H9 (cell line): Measurements from ENCODE around the gene RCOR2. TPM values are rescaled to one million over a fixed set of nuclear protein-coding genes. Genes with fewer than 3 reads are reported as not detected.
A peak's percentile ranks its signal among the peaks of the same experiment; 100 is the strongest.

Experiments used
- DNase-seq: peaks from one replicate; pipeline ENCODE4 v3.0.0-alpha.2; 2017
- H2AFZ ChIP-seq: one replicate; pipeline ENCODE4 v1.6.1; 2013; ENCODE audit warnings: mild to moderate bottlenecking, low read length, control low read depth, moderate library complexity
- H2AK5ac ChIP-seq: 2 replicates; pipeline ENCODE4 v1.6.1; 2013; ENCODE audit warnings: low read length, control low read depth, mixed read lengths; ENCODE audit not compliant: insufficient read length
- H2BK120ac ChIP-seq: one replicate; pipeline ENCODE4 v1.6.1; 2013; ENCODE audit warnings: low read depth, mild to moderate bottlenecking, low read length, control low read depth, inconsistent platforms; ENCODE audit not compliant: poor library complexity, severe bottlenecking
- H2BK12ac ChIP-seq: 2 replicates; pipeline ENCODE4 v1.6.1; 2013; ENCODE audit warnings: low read length, control low read depth, mixed read lengths, low read depth; ENCODE audit not compliant: insufficient read length
- H2BK15ac ChIP-seq: 2 replicates; pipeline ENCODE4 v1.6.1; 2013; ENCODE audit warnings: low read depth, low read length, control low read depth
- H2BK20ac ChIP-seq: one replicate; pipeline ENCODE4 v1.6.1; 2013; ENCODE audit warnings: low read depth, mild to moderate bottlenecking, low read length, control low read depth, inconsistent platforms; ENCODE audit not compliant: poor library complexity, severe bottlenecking
- H2BK5ac ChIP-seq: 2 replicates; pipeline ENCODE4 v1.6.1; 2013; ENCODE audit warnings: low read length, control low read depth, mixed read lengths; ENCODE audit not compliant: insufficient read length
- H3K14ac ChIP-seq: 2 replicates; pipeline ENCODE4 v1.6.1; 2013; ENCODE audit warnings: low read length, control low read depth; ENCODE audit not compliant: insufficient read depth
- H3K18ac ChIP-seq: 2 replicates; pipeline ENCODE4 v1.6.1; 2013; ENCODE audit warnings: low read depth, mild to moderate bottlenecking, mixed read lengths, low read length, control low read depth; ENCODE audit not compliant: insufficient read length
- H3K23ac ChIP-seq: 2 replicates; pipeline ENCODE4 v1.6.1; 2013; ENCODE audit warnings: low read length, control low read depth, mixed read lengths, low read depth; ENCODE audit not compliant: insufficient read length
- H3K23me2 ChIP-seq: 2 replicates; pipeline ENCODE4 v1.6.1; 2013; ENCODE audit warnings: low read depth, mild to moderate bottlenecking, mixed read lengths, low read length, control low read depth; ENCODE audit not compliant: insufficient read length, poor library complexity, severe bottlenecking
- H3K27ac ChIP-seq: 2 replicates; pipeline ENCODE4 v1.5.1; 2013; ENCODE audit warnings: low read length, control low read depth, mixed read lengths, low read depth; ENCODE audit not compliant: insufficient read length
- H3K27me3 ChIP-seq: 2 replicates; pipeline ENCODE4 v1.6.1; 2013; ENCODE audit warnings: low read length, control low read depth, inconsistent platforms; ENCODE audit not compliant: insufficient read depth
- H3K4ac ChIP-seq: 2 replicates; pipeline ENCODE4 v1.6.1; 2013; ENCODE audit warnings: low read depth, mild to moderate bottlenecking, control low read depth, inconsistent platforms, low read length, moderate library complexity
- H3K4me1 ChIP-seq: 2 replicates; pipeline ENCODE4 v1.6.1; 2013; ENCODE audit warnings: low read length, control low read depth, inconsistent platforms; ENCODE audit not compliant: insufficient read depth
- H3K4me2 ChIP-seq: 2 replicates; pipeline ENCODE4 v1.6.1; 2013; ENCODE audit warnings: low read length, control low read depth, mixed read lengths; ENCODE audit not compliant: insufficient read length, insufficient read depth
- H3K56ac ChIP-seq: 2 replicates; pipeline ENCODE4 v1.6.1; 2013; ENCODE audit warnings: low read depth, mild to moderate bottlenecking, mixed read lengths, low read length, control low read depth; ENCODE audit not compliant: insufficient read length
- H3K79me1 ChIP-seq: 2 replicates; pipeline ENCODE4 v1.6.1; 2013; ENCODE audit warnings: low read depth, mild to moderate bottlenecking, moderate library complexity, low read length, control low read depth, inconsistent platforms; ENCODE audit not compliant: insufficient read depth, poor library complexity, severe bottlenecking
- H3K79me2 ChIP-seq: 2 replicates; pipeline ENCODE4 v1.6.1; 2013; ENCODE audit warnings: low read length, control low read depth, inconsistent platforms; ENCODE audit not compliant: insufficient read depth
- H3K9ac ChIP-seq: 2 replicates; pipeline ENCODE4 v1.6.1; 2013; ENCODE audit warnings: low read length, control low read depth, mixed read lengths; ENCODE audit not compliant: insufficient read length; ENCODE audit errors: extremely low read depth
- H3K9me3 ChIP-seq: one replicate; pipeline ENCODE4 v1.6.1; 2013; ENCODE audit warnings: low read depth, low read length, inconsistent platforms; ENCODE audit not compliant: control insufficient read depth
- H3T11ph ChIP-seq: one replicate; pipeline ENCODE4 v1.6.1; 2013; ENCODE audit warnings: mild to moderate bottlenecking, low read length, control low read depth, inconsistent platforms
- H4K20me1 ChIP-seq: one replicate; pipeline ENCODE4 v1.6.1; 2013; ENCODE audit not compliant: control insufficient read depth, insufficient read length, insufficient read depth
- H4K5ac ChIP-seq: 2 replicates; pipeline ENCODE4 v1.6.1; 2013; ENCODE audit warnings: low read depth, mild to moderate bottlenecking, mixed read lengths, low read length, control low read depth; ENCODE audit not compliant: insufficient read length
- H4K8ac ChIP-seq: replicated peaks from 2 replicates; pipeline ENCODE4 v1.6.1; 2013; ENCODE audit warnings: low read length, control low read depth, mixed read lengths, low read depth; ENCODE audit not compliant: insufficient read length
- H4K91ac ChIP-seq: 2 replicates; pipeline ENCODE4 v1.6.1; 2013; ENCODE audit warnings: low read depth, mild to moderate bottlenecking, moderate library complexity, mixed read lengths, low read length, control low read depth; ENCODE audit not compliant: insufficient read length
- H3K27ac Mint-ChIP-seq, 3 experiments: 2 replicates in 2 of 3; 3 replicates in 1 of 3; pipeline ENCODE4 v1.8.0; 2020 to 2021; ENCODE audit warnings: mixed read lengths in 3 of 3, mild to moderate bottlenecking in 1 of 3, moderate library complexity in 1 of 3
- H3K27me3 Mint-ChIP-seq: 2 replicates; pipeline ENCODE4 v1.8.0; 2021; ENCODE audit warnings: low read depth, mild to moderate bottlenecking, moderate library complexity, mixed read lengths
- H3K36me3 Mint-ChIP-seq, 3 experiments: 2 replicates in 2 of 3; 3 replicates in 1 of 3; pipeline ENCODE4 v1.8.0; 2020 to 2021; ENCODE audit warnings: low read depth in 3 of 3, mixed read lengths in 3 of 3; ENCODE audit not compliant: insufficient read depth in 1 of 3
- H3K4me1 Mint-ChIP-seq, 2 experiments: 2 replicates each; pipeline ENCODE4 v1.8.0; 2020; ENCODE audit warnings: mixed read lengths in 2 of 2
- H3K4me3 Mint-ChIP-seq, 2 experiments: 2 replicates in 1 of 2; 3 replicates in 1 of 2; pipeline ENCODE4 v1.8.0; 2020 to 2021; ENCODE audit warnings: mild to moderate bottlenecking in 2 of 2, mixed read lengths in 2 of 2, moderate library complexity in 1 of 2
- H3K9me3 Mint-ChIP-seq, 2 experiments: 2 replicates in 1 of 2; 3 replicates in 1 of 2; pipeline ENCODE4 v1.8.0; 2020; ENCODE audit warnings: mild to moderate bottlenecking in 2 of 2, mixed read lengths in 2 of 2, moderate library complexity in 1 of 2
- WGBS: extraction: QIAGEN DNeasy Blood & Tissue Kit; methylation state at CpG from one replicate; pipeline ENCODE4 v1.1.7; 2013; ENCODE audit warnings: missing lambda C conversion rate, low lambda C conversion rate, mixed read lengths; ENCODE audit not compliant: insufficient read length; ENCODE audit errors: extremely low coverage; 5-methylcytosine and 5-hydroxymethylcytosine counted together
- total RNA-seq: library from RNA; stranded (reverse); gene quantifications from 2 replicates; pipeline ENCODE4 v1.2.1, GENCODE V29; 2021
- TF ChIP-seq, protein P1 (sequence below): fragments of 200-600 bp; sonication (generic); conservative IDR thresholded peaks from 3 replicates; pipeline ENCODE4 v1.8.0; 2021; ENCODE audit warnings: antibody characterized with exemption, mild to moderate bottlenecking

RCOR2 gene
- total RNA-seq, 1 experiment from 2014 or later: 118 TPM

- Mint-ChIP-seq H3K36me3 (peaks cover 29 to 67% (median 62%) of the 10 kb centered on the region in 3 experiments; a peak in 6 of 7 replicates), H3K4me3 (no peak overlapping the region; a peak in 1 of 5 replicates), H3K9me3 (no peaks in the 10 kb centered on the region), H3K4me1 (peaks cover 16 to 50% of the 10 kb centered on the region in 2 experiments), H3K27ac (peak overlapping the region; percentile 57 to 72 (median 67); a peak in 4 of 7 replicates), H3K27me3 (no peaks in the 10 kb centered on the region)
- no peak overlapping the region for H4K8ac ChIP-seq
- no peak overlapping the region for H3K4ac ChIP-seq
- H3T11ph ChIP-seq: no peak overlapping the region
- no peak overlapping the region for H3K27ac ChIP-seq
- no peak overlapping the region for H2BK120ac ChIP-seq
- H3K23me2 ChIP-seq: no peaks in the 10 kb centered on the region
- no peak overlapping the region for H2BK20ac ChIP-seq
- H2AK5ac ChIP-seq: no peak overlapping the region
- no peak for DNase-seq
- no peaks in the 10 kb centered on the region for H4K20me1 ChIP-seq
- no peak overlapping the region for H2BK5ac ChIP-seq
- H2BK15ac ChIP-seq: no peak overlapping the region
- H3K56ac ChIP-seq: no peak overlapping the region
- no peak overlapping the region for H4K5ac ChIP-seq
- no peaks in the 10 kb centered on the region for H3K79me2 ChIP-seq
- no peak overlapping the region; the same call in 1 of the 2 replicates for H3K14ac ChIP-seq
- H3K79me1 ChIP-seq: no peaks in the 10 kb centered on the region
- no peak overlapping the region for H2AFZ ChIP-seq
- no peak overlapping the region for H4K91ac ChIP-seq
- no peaks in the 10 kb centered on the region for H3K27me3 ChIP-seq
- no peak overlapping the region for H3K9ac ChIP-seq
- no peaks in the 10 kb centered on the region; the same call in 1 of the 2 replicates for H3K4me1 ChIP-seq
- no peak overlapping the region for H3K4me2 ChIP-seq
- TF ChIP-seq, protein P1, sequence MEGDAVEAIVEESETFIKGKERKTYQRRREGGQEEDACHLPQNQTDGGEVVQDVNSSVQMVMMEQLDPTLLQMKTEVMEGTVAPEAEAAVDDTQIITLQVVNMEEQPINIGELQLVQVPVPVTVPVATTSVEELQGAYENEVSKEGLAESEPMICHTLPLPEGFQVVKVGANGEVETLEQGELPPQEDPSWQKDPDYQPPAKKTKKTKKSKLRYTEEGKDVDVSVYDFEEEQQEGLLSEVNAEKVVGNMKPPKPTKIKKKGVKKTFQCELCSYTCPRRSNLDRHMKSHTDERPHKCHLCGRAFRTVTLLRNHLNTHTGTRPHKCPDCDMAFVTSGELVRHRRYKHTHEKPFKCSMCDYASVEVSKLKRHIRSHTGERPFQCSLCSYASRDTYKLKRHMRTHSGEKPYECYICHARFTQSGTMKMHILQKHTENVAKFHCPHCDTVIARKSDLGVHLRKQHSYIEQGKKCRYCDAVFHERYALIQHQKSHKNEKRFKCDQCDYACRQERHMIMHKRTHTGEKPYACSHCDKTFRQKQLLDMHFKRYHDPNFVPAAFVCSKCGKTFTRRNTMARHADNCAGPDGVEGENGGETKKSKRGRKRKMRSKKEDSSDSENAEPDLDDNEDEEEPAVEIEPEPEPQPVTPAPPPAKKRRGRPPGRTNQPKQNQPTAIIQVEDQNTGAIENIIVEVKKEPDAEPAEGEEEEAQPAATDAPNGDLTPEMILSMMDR: no peak
- H3K9me3 ChIP-seq: no peaks in the 10 kb centered on the region
- no peak overlapping the region for H3K18ac ChIP-seq
- H3K23ac ChIP-seq: no peak overlapping the region
- H2BK12ac ChIP-seq: no peak overlapping the region
- WGBS: no CpG with 5 or more reads among the region's 13 CpGs
Observed at GRCh38 chr11:63904743-63905142, 12.2 kb downstream of the RCOR2 start.
